ENCODE data around the gene IL10RA. TPM values are rescaled to one million over a fixed set of nuclear protein-coding genes. Genes with fewer than 3 reads are reported as not detected.

IL10RA gene
- total and polyA plus RNA-seq, 9 of the 15 experiments (the other 6 are each of a cell fraction or from before 2014, with no cell fraction given), result 0.17 to 17.3 (median 2.9) TPM

DNA sequence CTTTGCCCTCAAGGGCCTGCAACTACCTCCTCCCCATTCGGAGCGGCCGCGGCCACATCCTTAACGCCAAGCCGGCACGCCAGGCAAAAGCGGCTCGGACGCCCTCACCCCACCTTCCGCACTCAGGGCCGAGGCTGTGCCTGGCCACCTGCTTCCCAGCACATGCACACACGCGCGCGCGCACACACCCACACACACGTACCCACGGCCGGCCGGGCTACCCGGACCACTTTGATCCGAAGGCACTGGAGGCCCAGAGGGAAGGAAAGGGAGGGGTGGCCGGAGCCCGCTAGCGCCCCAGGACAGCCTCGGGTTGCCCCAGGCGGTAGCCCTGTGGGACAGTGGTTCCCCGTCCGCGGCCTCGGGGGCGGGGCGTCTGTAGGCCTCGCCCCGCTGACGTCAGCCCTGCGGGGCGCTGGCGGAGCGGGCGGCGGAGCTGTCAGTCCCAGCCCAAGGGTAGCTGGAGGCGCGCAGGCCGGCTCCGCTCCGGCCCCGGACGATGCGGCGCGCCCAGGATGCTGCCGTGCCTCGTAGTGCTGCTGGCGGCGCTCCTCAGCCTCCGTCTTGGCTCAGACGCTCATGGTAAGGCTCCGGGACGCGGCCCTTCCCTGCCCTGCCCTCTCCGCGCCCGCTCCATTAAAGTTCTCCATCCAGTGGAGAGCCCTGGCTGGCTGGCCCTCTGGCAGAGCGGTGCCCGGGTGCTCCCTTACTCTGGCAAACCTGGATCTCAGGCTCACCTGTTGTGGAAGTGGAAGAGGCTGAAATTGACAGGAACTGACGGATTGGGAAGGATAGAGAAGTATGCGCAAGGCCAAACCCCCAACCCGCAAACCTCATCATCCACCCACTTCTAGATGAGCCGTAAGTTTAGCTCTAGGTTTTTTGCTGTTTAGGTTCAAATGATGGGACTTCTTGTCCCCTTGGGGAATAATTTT lies at the start of gene IL10RA (continued):
- TF ChIP-seq, protein P1, sequence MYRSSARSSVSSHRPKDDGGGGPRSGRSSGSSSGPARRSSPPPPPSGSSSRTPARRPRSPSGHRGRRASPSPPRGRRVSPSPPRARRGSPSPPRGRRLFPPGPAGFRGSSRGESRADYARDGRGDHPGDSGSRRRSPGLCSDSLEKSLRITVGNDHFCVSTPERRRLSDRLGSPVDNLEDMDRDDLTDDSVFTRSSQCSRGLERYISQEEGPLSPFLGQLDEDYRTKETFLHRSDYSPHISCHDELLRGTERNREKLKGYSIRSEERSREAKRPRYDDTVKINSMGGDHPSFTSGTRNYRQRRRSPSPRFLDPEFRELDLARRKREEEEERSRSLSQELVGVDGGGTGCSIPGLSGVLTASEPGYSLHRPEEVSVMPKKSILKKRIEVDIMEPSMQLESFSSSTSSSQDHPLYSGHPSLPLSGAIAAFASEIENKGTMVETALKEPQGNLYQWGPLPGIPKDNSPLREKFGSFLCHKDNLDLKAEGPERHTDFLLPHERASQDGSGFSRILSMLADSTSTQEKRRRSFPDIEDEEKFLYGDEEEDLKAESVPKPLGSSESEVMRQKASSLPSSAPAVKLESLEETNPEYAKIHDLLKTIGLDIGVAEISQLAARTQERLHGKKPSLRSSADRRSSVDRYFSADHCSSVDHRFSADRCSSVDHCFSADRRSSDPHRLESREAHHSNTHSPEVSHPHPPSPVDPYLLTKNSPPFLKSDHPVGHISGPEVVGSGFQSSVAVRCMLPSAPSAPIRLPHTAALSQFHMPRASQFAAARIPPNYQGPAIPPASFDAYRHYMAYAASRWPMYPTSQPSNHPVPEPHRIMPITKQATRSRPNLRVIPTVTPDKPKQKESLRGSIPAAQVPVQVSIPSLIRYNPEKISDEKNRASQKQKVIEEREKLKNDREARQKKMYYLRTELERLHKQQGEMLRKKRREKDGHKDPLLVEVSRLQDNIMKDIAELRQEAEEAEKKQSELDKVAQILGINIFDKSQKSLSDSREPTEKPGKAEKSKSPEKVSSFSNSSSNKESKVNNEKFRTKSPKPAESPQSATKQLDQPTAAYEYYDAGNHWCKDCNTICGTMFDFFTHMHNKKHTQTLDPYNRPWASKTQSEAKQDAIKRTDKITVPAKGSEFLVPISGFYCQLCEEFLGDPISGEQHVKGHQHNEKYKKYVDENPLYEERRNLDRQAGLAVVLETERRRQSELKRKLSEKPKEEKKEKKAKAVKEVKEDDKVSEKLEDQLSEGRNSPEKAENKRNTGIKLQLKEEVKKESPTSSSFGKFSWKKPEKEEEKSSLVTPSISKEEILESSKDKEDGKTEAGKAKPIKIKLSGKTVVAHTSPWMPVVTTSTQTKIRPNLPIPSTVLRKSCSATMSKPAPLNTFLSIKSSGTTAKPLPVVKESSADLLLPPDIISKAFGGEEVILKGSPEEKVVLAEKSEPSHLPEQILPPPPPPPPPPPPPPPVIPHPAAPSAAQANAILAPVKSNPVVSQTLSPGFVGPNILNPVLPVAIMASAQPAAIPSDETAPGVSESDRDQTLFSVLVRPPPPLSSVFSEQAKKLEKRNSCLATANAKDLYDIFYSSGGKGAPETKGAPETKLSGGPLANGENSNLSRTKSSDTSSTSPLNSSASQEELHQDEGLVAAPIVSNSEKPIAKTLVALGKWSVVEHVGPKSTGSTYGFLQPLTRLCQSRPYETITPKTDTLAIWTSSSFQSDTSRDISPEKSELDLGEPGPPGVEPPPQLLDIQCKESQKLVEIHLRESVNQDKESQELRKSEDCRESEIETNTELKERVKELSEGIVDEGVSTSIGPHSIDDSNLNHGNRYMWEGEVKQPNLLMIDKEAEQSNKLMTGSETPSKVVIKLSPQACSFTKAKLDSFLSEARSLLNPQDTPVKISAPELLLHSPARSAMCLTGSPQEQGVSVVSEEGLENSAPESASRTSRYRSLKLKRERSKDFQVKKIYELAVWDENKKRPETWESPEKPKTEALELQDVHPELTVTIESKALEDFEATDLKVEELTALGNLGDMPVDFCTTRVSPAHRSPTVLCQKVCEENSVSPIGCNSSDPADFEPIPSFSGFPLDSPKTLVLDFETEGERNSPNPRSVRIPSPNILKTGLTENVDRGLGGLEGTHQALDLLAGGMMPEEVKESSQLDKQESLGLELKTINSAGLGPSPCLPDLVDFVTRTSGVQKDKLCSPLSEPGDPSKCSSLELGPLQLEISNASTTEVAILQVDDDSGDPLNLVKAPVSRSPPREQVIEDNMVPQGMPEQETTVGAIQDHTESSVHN (IDR thresholded peaks at IDR 0.05; ENCODE audit: borderline replicate concordance in 1 of 2, low read depth in 1 of 2), result no peak
- no peak for TF ChIP-seq HCFC1 (IDR thresholded peaks at IDR 0.05; ENCODE audit: low read depth, low read length)
- TF ChIP-seq BRD4 (IDR thresholded peaks at IDR 0.05), result 0 out of 2 replicates have a peak, but pooled peaks have one; percentile 54
- TF ChIP-seq E2F6 (IDR thresholded peaks at IDR 0.05; ENCODE audit: borderline replicate concordance in 1 of 2, extremely low read depth in 1 of 2, insufficient read depth in 1 of 2, insufficient read length in 1 of 2, low read depth in 1 of 2, low read length in 1 of 2, poor library complexity in 1 of 2, severe bottlenecking in 1 of 2), result peak; percentile 90 to 91
- no peak for TF ChIP-seq SETDB1 (IDR thresholded peaks at IDR 0.05; ENCODE audit: low read length)
- TF ChIP-seq POLR2G (IDR thresholded peaks at IDR 0.05; ENCODE audit: low read depth, low read length), result peak; percentile 95
- no peak for TF ChIP-seq GTF2A2 (tag; IDR thresholded peaks at IDR 0.05)
- peak; percentile 76 to 88 for TF ChIP-seq MNT (conservative IDR thresholded peaks at IDR 0.05)
- TF ChIP-seq ZNF507 (tag; conservative IDR thresholded peaks at IDR 0.05), result no peak
- TF ChIP-seq ZNF224 (CRISPR knock-in tag; IDR thresholded peaks at IDR 0.05), result peak; percentile 97
- no peak for TF ChIP-seq ZNF134 (CRISPR knock-in tag; conservative IDR thresholded peaks at IDR 0.05)
- TF ChIP-seq, protein P2, sequence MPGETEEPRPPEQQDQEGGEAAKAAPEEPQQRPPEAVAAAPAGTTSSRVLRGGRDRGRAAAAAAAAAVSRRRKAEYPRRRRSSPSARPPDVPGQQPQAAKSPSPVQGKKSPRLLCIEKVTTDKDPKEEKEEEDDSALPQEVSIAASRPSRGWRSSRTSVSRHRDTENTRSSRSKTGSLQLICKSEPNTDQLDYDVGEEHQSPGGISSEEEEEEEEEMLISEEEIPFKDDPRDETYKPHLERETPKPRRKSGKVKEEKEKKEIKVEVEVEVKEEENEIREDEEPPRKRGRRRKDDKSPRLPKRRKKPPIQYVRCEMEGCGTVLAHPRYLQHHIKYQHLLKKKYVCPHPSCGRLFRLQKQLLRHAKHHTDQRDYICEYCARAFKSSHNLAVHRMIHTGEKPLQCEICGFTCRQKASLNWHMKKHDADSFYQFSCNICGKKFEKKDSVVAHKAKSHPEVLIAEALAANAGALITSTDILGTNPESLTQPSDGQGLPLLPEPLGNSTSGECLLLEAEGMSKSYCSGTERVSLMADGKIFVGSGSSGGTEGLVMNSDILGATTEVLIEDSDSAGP (CRISPR knock-in tag; IDR thresholded peaks at IDR 0.05), result no peak
- peak; percentile 44 for TF ChIP-seq BHLHE40 (IDR thresholded peaks at IDR 0.05; ENCODE audit: low read length)
